Placental epithelial cell (primary cell): ENCODE results near the gene DDR1. TPM values are rescaled to one million over a fixed set of nuclear protein-coding genes. Genes with fewer than 3 reads are reported as not detected.

ENCODE experiments used
- small RNA-seq: library from RNA; depleted of rRNA; stranded (forward); fragments of <200 nt; gene quantifications from one replicate; pipeline ENCODE3, GENCODE V24; 2012
- total RNA-seq: library from RNA; depleted of rRNA; stranded (reverse); fragments of >200 nt; gene quantifications from 2 replicates; pipeline ENCODE4 v1.2.3, GENCODE V29; 2012

Gene DDR1
- total RNA-seq, result 74.2 and 95.0 TPM in 2 replicates

GRCh38 chr6:30883685-30884520, at the start of gene DDR1:
Gene DDR1, plus strand, starts transcription at chr6:30884519. Its CDS starts 4,211 bp downstream, at chr6:30888730.

GRCh38 chr6:30907758-30908591, 23.7 kb downstream of the DDR1 start, which contains the start of gene GTF2H4:
Gene GTF2H4, plus strand, starts transcription at chr6:30908207.

GRCh38 chr6:30914076-30914853, 29.9 kb downstream of the DDR1 start, which contains the start of gene VARS2:
Gene VARS2, plus strand, starts transcription at chr6:30914238. Its CDS starts 599 bp downstream, at chr6:30914837.

GRCh38 chr6:30931969-30932645, 47.8 kb downstream of the DDR1 start, which contains the start of gene SFTA2:
Gene SFTA2, minus strand, starts transcription at chr6:30932170. Its CDS starts 74 bp downstream, at chr6:30932096.

GRCh38 chr6:30940361-30940986, 56.2 kb downstream of the DDR1 start, which contains the start of gene MUCL3:
Gene MUCL3, plus strand, starts transcription at chr6:30940973. Its CDS starts 27 bp downstream, at chr6:30941000.

Small RNAs within 50 kb of the gene (small RNA-seq; reads per million reads assigned to genes)
- gene RF00019, result not detected

Other genes with a start within 250 kb of the DDR1 start
- gene C6orf136, start 237.4 kb upstream of the DDR1 start, total RNA-seq, result 3.1 and 4.3 TPM in 2 replicates
- 28.3 and 30.8 TPM in 2 replicates for gene DHX16, start 211.5 kb upstream of the DDR1 start, total RNA-seq
- 31.4 and 43.8 TPM in 2 replicates for gene PPP1R18, start 197.9 kb upstream of the DDR1 start, total RNA-seq
- 9.0 and 9.2 TPM in 2 replicates for gene NRM, start 193.5 kb upstream of the DDR1 start, total RNA-seq
- 6.7 and 7.9 TPM in 2 replicates for gene MDC1, start 167.2 kb upstream of the DDR1 start, total RNA-seq
- gene TUBB, start 164.2 kb upstream of the DDR1 start, total RNA-seq, result 423 and 1,233 TPM in 2 replicates
- gene FLOT1, start 141.8 kb upstream of the DDR1 start, total RNA-seq, result 56.4 and 87.2 TPM in 2 replicates
- gene IER3, start 140.0 kb upstream of the DDR1 start, total RNA-seq, result 46.3 and 236 TPM in 2 replicates
- gene GTF2H4, start 23.7 kb downstream of the DDR1 start, total RNA-seq, result 18.8 and 27.2 TPM in 2 replicates
- 18.8 and 22.1 TPM in 2 replicates for gene VARS2, start 29.7 kb downstream of the DDR1 start, total RNA-seq
- gene SFTA2, start 47.7 kb downstream of the DDR1 start, total RNA-seq, result 0.39 and 0.87 TPM in 2 replicates
- not detected in 2 replicates for gene MUCL3, start 56.5 kb downstream of the DDR1 start, total RNA-seq
- gene MUC21, start 99.2 kb downstream of the DDR1 start, total RNA-seq, result not detected in 2 replicates
- 0.11 TPM in 1 of 2 replicates, not detected in the other for gene MUC22, start 126.0 kb downstream of the DDR1 start, total RNA-seq
- gene C6orf15, start 228.1 kb downstream of the DDR1 start, total RNA-seq, result 1.2 and 1.3 TPM in 2 replicates
- gene PSORS1C1, start 230.3 kb downstream of the DDR1 start, total RNA-seq, result 4.6 and 41.2 TPM in 2 replicates
- gene CDSN, start 235.9 kb downstream of the DDR1 start, total RNA-seq, result 54.4 and 69.1 TPM in 2 replicates